Duodenal mucosa (tissue), 2 donors: ENCODE measurements around the gene SH3GL2.

Experiments
- H3K27ac ChIP-seq: one replicate; pipeline ENCODE4 v1.7.0; 2013; ENCODE audit warnings: low read depth, low read length
- H3K27me3 ChIP-seq, 2 donors: one replicate each; pipeline ENCODE4 v1.7.0; 2013; ENCODE audit warnings: low read length in 2 of 2, control low read depth in 1 of 2; ENCODE audit not compliant: insufficient read depth in 2 of 2, control insufficient read depth in 1 of 2
- H3K36me3 ChIP-seq, 2 donors: one replicate each; pipeline ENCODE4 v1.7.0; 2013; ENCODE audit warnings: low read length in 2 of 2, control low read depth in 1 of 2; ENCODE audit not compliant: insufficient read depth in 2 of 2, control insufficient read depth in 1 of 2
- H3K4me1 ChIP-seq, 2 donors: one replicate each; pipeline ENCODE4 v1.7.0; 2013; ENCODE audit warnings: low read length in 2 of 2, control low read depth in 1 of 2; ENCODE audit not compliant: insufficient read depth in 2 of 2, control insufficient read depth in 1 of 2
- H3K4me3 ChIP-seq, 2 donors: one replicate each; pipeline ENCODE4 v1.7.0; 2013; ENCODE audit warnings: low read length in 2 of 2, low read depth in 1 of 2
- H3K9ac ChIP-seq, 2 donors: one replicate each; pipeline ENCODE4 v1.7.0; 2013; ENCODE audit warnings: low read length in 2 of 2, low read depth in 1 of 2
- H3K9me3 ChIP-seq, 2 donors: one replicate each; pipeline ENCODE4 v1.7.0; 2013; ENCODE audit warnings: low read length in 2 of 2, control low read depth in 1 of 2; ENCODE audit not compliant: control insufficient read depth in 1 of 2

Gene SH3GL2

DNA sequence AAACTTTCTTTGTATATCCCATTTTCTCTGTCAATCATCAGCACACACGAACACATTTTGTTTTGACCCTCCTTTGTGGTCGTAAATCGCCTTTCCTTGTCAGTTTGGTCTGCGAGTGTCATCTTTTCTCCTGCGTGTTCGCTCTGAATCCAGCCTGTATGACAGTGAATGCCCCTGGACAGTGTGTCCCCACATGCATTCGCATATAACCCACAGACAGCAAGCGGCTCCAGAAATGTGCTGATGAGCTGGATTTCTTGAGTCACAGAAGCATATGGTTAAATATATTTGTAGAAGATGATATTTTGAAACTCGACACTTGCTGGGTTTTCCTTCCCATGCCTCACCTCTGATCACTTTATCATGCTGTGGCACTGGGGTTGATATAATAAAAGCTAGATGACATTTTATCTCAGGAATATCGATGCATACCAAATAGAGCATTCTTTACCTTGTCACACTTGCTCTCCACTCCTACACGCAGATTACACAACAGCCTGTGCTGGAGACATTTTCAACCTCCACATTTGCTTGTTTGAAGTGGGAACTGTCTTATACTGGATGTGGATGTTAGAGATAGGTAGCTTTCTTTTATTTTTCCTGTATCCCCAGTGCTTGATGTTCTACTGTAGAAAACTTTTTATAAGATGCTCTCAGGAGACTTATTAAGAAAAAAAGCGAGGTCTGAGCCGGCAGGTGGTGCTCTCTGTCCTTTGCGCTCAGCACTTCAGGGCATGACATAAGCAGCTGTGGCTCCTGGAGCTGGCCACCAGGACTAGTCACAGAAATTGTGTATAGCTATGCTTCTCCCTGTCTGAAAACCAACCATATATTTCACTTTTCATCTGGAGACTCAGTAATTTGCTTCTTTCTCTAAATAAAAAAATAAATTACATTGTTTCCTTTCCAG, 215.1 kb downstream of the SH3GL2 start:
- no peak overlapping the region for H3K27ac ChIP-seq
- no peaks in the 10 kb centered on the region for H3K9me3 ChIP-seq
- H3K27me3 ChIP-seq: no peaks in the 10 kb centered on the region
- no peak overlapping the region for H3K9ac ChIP-seq
- H3K36me3 ChIP-seq: no peaks in the 10 kb centered on the region
- H3K4me3 ChIP-seq: no peak overlapping the region
- H3K4me1 ChIP-seq: no peaks in the 10 kb centered on the region

GRCh38 chr9:17795744-17796143, 216.9 kb downstream of the SH3GL2 start:
- H3K4me3 ChIP-seq: no peak overlapping the region
- H3K27ac ChIP-seq: no peak overlapping the region
- H3K9ac ChIP-seq: no peak overlapping the region
- no peaks in the 10 kb centered on the region for H3K36me3 ChIP-seq
- H3K27me3 ChIP-seq: no peaks in the 10 kb centered on the region
- H3K9me3 ChIP-seq: no peaks in the 10 kb centered on the region
- H3K4me1 ChIP-seq: no peaks in the 10 kb centered on the region

DNA sequence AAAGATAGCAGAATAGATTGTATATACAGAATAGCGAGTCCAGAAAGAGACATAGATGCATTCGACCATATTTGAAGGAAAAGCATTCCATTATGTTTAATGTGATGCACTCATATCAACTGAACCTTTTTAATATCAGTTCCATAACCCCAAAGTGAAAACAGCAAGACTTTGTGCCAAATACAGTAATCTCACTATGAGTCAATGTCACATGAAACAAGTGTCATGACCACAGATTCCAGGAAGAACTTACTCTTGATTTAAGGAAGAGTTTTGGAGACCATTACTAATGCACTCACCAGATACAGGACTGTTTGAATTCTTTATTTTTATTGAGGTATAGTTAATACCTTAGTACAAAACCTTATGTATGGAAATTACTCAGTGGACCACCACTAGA, 220.5 kb downstream of the SH3GL2 start:
- Histone ChIP-seq H3K9ac (no peak overlapping the region), H3K27ac (no peak overlapping the region), H3K27me3 (no peaks in the 10 kb centered on the region)

DNA sequence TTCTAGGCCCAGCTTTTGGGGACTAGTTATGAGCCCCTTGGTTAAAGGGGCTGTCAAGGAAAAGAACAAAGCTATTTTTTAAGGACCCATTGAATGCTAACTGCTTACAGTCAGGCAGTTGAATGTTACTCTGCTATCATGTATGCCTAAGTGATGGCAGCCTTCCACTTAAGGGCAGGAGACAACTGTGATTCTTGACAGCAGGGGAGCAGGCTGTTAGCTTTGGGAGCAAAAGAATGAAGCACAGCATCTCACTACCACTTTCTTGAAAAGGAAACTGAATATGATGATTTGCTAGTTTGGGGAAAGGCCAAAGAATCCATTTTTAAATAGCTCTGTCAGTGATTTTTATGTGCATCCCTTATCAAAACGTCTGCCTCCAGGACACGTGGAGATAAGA, 221.6 kb downstream of the SH3GL2 start:
- no peak overlapping the region for H3K4me3 ChIP-seq
- no peak overlapping the region for H3K9ac ChIP-seq
- no peaks in the 10 kb centered on the region for H3K4me1 ChIP-seq
- H3K27me3 ChIP-seq: no peaks in the 10 kb centered on the region
- no peak overlapping the region for H3K27ac ChIP-seq
- H3K9me3 ChIP-seq: no peaks in the 10 kb centered on the region
- H3K36me3 ChIP-seq: no peaks in the 10 kb centered on the region

More for the DNA sequence above, 220.5 kb downstream of the SH3GL2 start:
- no peaks in the 10 kb centered on the region for H3K36me3 ChIP-seq
- H3K4me3 ChIP-seq: no peak overlapping the region
- no peaks in the 10 kb centered on the region for H3K4me1 ChIP-seq
- no peaks in the 10 kb centered on the region for H3K9me3 ChIP-seq

GRCh38 chr9:17802249-17802857, 223.5 kb downstream of the SH3GL2 start:
- Histone ChIP-seq H3K9ac (no peak overlapping the region), H3K4me3 (no peak overlapping the region), H3K4me1 (no peaks in the 10 kb centered on the region)

DNA sequence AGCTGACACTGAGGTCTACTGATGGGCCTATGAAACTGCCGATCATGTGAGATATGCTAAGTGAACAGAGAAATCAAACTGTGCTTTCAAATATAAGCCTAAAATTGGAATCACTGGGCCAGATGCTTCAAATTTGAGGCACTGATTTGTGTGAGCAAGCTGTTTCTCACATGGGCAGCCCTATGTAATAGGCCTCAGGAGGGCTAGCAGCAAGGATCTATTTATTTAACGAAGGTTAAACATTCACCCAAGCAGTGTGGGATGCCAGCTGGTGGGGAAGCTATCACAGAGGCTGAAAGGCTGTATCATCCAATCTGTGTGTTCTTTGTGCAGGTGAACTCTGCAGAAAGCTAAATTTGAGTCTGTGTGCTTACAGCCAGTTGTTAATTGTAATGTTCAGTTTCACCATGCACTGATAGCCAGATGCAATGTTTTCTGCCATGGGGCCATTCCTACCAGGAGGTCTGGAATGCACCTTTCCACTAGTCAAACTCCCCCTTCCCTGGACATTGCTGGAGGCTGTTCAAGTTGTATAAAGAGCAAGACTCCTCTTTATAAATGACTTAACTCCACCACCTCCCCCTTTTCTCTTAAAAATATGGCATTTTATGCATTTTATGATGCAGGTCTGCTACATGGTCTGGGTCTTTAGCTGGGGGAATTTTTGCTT, 228.9 kb downstream of the SH3GL2 start:
- H3K27ac ChIP-seq: no peak overlapping the region
- H3K9ac ChIP-seq: no peak overlapping the region
- no peaks in the 10 kb centered on the region for H3K4me1 ChIP-seq
- H3K9me3 ChIP-seq: no peaks in the 10 kb centered on the region
- H3K4me3 ChIP-seq: no peak overlapping the region
- no peaks in the 10 kb centered on the region for H3K36me3 ChIP-seq
- peaks cover 0 to 5% of the 10 kb centered on the region in 2 donors for H3K27me3 ChIP-seq

More at GRCh38 chr9:17802249-17802857, 223.5 kb downstream of the SH3GL2 start:
- H3K36me3 ChIP-seq: no peaks in the 10 kb centered on the region
- H3K27me3 ChIP-seq: no peaks in the 10 kb centered on the region
- H3K27ac ChIP-seq: no peak overlapping the region
- H3K9me3 ChIP-seq: no peaks in the 10 kb centered on the region

GRCh38 chr9:17810317-17810716, 231.5 kb downstream of the SH3GL2 start:
- Histone ChIP-seq H3K9me3 (no peaks in the 10 kb centered on the region), H3K27me3 (peaks cover 0 to 5% of the 10 kb centered on the region in 2 donors), H3K4me3 (no peak overlapping the region), H3K36me3 (no peaks in the 10 kb centered on the region), H3K27ac (no peak overlapping the region), H3K9ac (no peak overlapping the region), H3K4me1 (no peaks in the 10 kb centered on the region)

DNA sequence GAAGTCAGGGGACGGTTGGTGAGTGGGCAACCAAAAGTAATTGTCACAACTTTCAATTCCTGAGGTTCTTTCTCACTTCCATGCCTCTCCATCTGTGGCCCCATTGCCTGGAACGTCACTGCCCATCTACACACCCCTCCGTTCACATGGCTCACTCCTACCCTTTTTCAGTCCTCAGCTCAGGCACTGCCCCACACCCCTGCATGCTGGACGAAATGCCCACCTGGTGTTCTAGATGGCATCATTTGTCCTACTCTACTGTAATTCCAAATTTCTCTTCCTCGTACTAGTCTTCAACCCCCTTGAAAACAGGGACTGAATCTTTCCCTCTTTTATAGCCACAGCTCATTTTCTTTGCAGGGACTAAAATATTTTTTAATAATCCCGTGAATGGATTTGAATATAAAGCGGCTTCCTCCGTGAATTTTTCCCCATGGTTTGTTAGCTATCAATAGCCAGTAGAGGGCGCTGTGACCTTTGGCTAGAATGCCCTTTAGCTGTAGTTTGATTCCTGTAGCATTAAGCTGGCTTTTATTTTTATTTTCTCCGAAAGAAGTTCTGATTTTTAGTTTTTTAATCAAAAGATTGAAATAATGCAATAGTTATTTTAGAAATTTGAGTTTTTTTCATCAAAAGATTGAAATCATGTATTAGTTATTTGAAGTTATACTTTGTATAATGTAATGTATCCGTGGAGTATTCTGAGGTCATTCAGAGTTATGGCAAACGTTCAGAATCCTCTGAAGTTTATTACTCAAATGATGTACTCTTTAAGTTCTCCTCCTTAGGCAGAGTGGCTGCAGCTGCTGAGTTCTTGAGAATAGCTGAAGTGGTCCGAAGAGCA, 232.1 kb downstream of the SH3GL2 start:
- no peaks in the 10 kb centered on the region for H3K36me3 ChIP-seq
- no peaks in the 10 kb centered on the region for H3K9me3 ChIP-seq
- H3K4me3 ChIP-seq: no peak overlapping the region
- H3K27ac ChIP-seq: no peak overlapping the region
- no peak overlapping the region for H3K9ac ChIP-seq
- H3K27me3 ChIP-seq: peaks cover 0 to 5% of the 10 kb centered on the region in 2 donors
- no peaks in the 10 kb centered on the region for H3K4me1 ChIP-seq

GRCh38 chr9:17813798-17814197, 234.9 kb downstream of the SH3GL2 start:
- H3K4me3 ChIP-seq: no peak overlapping the region
- peaks cover 0 to 5% of the 10 kb centered on the region in 2 donors for H3K27me3 ChIP-seq
- H3K9me3 ChIP-seq: no peaks in the 10 kb centered on the region
- H3K27ac ChIP-seq: no peak overlapping the region
- H3K9ac ChIP-seq: no peak overlapping the region
- no peaks in the 10 kb centered on the region for H3K4me1 ChIP-seq
- no peaks in the 10 kb centered on the region for H3K36me3 ChIP-seq
